Loucy (cell line): Measurements from ENCODE around the gene CLSTN2.

ENCODE experiments used
- EZH2phosphoT487 ChIP-seq: fragments of 200-600 bp; IDR thresholded peaks from 2 replicates; pipeline ENCODE4 v1.6.1; 2018; ENCODE audit warnings: antibody characterized with exemption, mild to moderate bottlenecking, moderate library complexity, borderline replicate concordance
- TF ChIP-seq, protein P1 (sequence below): fragments of 200-600 bp; sonication (generic); conservative IDR thresholded peaks from 2 replicates; pipeline ENCODE4 v1.5.1; 2014; ENCODE audit warnings: mild to moderate bottlenecking, antibody characterized with exemption, low read length

DNA sequence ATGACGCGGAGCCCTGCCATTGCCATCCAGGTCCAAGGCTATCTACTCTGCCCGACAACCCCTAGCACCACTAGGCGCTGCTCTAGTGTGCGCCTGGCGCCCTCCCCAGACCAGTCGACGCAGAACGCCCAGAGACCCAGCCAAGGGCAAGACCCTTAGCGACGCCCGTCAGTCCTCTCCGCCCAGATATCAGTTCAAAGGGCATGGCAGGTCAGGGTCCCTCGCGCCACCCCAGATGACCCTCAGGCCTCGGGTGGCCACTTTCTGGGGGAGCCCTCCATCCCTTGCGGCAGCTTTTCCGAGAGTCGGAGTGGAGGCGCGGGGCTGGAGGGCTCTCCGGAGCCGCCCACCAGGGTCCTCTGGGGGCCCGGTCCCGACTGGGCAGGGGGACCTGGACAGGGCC is 371 bp upstream of the CLSTN2 start:
- TF ChIP-seq, protein P1, sequence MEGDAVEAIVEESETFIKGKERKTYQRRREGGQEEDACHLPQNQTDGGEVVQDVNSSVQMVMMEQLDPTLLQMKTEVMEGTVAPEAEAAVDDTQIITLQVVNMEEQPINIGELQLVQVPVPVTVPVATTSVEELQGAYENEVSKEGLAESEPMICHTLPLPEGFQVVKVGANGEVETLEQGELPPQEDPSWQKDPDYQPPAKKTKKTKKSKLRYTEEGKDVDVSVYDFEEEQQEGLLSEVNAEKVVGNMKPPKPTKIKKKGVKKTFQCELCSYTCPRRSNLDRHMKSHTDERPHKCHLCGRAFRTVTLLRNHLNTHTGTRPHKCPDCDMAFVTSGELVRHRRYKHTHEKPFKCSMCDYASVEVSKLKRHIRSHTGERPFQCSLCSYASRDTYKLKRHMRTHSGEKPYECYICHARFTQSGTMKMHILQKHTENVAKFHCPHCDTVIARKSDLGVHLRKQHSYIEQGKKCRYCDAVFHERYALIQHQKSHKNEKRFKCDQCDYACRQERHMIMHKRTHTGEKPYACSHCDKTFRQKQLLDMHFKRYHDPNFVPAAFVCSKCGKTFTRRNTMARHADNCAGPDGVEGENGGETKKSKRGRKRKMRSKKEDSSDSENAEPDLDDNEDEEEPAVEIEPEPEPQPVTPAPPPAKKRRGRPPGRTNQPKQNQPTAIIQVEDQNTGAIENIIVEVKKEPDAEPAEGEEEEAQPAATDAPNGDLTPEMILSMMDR: no peak
- no peak for TF ChIP-seq EZH2phosphoT487
